OCI-LY1 (cell line): ENCODE measurements around the gene COPA.

Source experiments
- H2AFZ ChIP-seq: fragments of 200-600 bp; sonication (generic), shearing (Covaris generic); 2 replicates; pipeline ENCODE4 v1.6.0; 2014; ENCODE audit warnings: antibody characterized with exemption, mild to moderate bottlenecking, low read length
- H3F3A ChIP-seq: fragments of 200-600 bp; sonication (generic), shearing (Covaris generic); 2 replicates; pipeline ENCODE4 v1.6.0; 2014; ENCODE audit warnings: mild to moderate bottlenecking, antibody characterized with exemption, low read length, moderate library complexity; ENCODE audit not compliant: insufficient read depth
- H3K27ac ChIP-seq: fragments of 200-600 bp; sonication (generic); 2 replicates; pipeline ENCODE4 v1.5.1; 2014; ENCODE audit warnings: low read length, mixed run types, mild to moderate bottlenecking, low read depth; ENCODE audit not compliant: poor library complexity, severe bottlenecking
- H3K27me3 ChIP-seq: fragments of 200-600 bp; sonication (generic); 2 replicates; pipeline ENCODE4 v1.6.0; 2014; ENCODE audit warnings: antibody characterized with exemption, mild to moderate bottlenecking, low read length, moderate library complexity; ENCODE audit not compliant: insufficient read depth
- H3K36me3 ChIP-seq: fragments of 200-600 bp; sonication (generic); 2 replicates; pipeline ENCODE4 v1.6.1; 2014; ENCODE audit warnings: mild to moderate bottlenecking, antibody characterized with exemption, low read length, moderate library complexity, mixed read lengths; ENCODE audit not compliant: insufficient read depth
- H3K4me1 ChIP-seq: fragments of 200-600 bp; sonication (generic); 2 replicates; pipeline ENCODE4 v1.5.1; 2014; ENCODE audit warnings: mild to moderate bottlenecking, low read length, moderate library complexity; ENCODE audit not compliant: insufficient read depth, severe bottlenecking
- H3K4me2 ChIP-seq: fragments of 200-600 bp; sonication (generic), shearing (Covaris generic); 2 replicates; pipeline ENCODE4 v1.6.1; 2014; ENCODE audit warnings: low read length
- H3K4me3 ChIP-seq: fragments of 200-600 bp; sonication (generic); 2 replicates; pipeline ENCODE4 v1.5.1; 2014; ENCODE audit warnings: low read length, low read depth, mild to moderate bottlenecking, mixed read lengths; ENCODE audit not compliant: poor library complexity, severe bottlenecking
- H3K79me2 ChIP-seq: fragments of 200-600 bp; shearing (Covaris generic); 2 replicates; pipeline ENCODE4 v1.6.1; 2016; ENCODE audit warnings: mixed run types, low read length, mixed read lengths; ENCODE audit not compliant: insufficient read depth
- H3K9ac ChIP-seq: fragments of 200-600 bp; sonication (generic), shearing (Covaris generic); 2 replicates; pipeline ENCODE4 v1.6.1; 2014; ENCODE audit warnings: mild to moderate bottlenecking, low read length, mixed read lengths
- H3K9me2 ChIP-seq: fragments of 200-600 bp; sonication (generic), shearing (Covaris generic); 2 replicates; pipeline ENCODE4 v1.6.1; 2014; ENCODE audit warnings: low read depth, mild to moderate bottlenecking, low read length, mixed read lengths
- H3K9me3 ChIP-seq: fragments of 200-600 bp; shearing (Covaris generic); 2 replicates; pipeline ENCODE4 v1.6.1; 2014; ENCODE audit warnings: low read length, mixed read lengths
- H4K20me1 ChIP-seq: fragments of 200-600 bp; sonication (generic), shearing (Covaris generic); 2 replicates; pipeline ENCODE4 v1.6.0; 2016; ENCODE audit warnings: mild to moderate bottlenecking, low read length; ENCODE audit not compliant: insufficient read depth
- CTCF ChIP-seq: fragments of 200-600 bp; sonication (generic), shearing (Covaris generic); IDR thresholded peaks from 2 replicates; pipeline ENCODE4 v1.5.1; 2017; ENCODE audit warnings: mild to moderate bottlenecking, antibody characterized with exemption, low read length, moderate library complexity, mixed read lengths
- EZH2 ChIP-seq: fragments of 200-600 bp; sonication (generic), shearing (Covaris generic); IDR thresholded peaks from 2 replicates; pipeline ENCODE4 v1.8.0; 2017; ENCODE audit warnings: borderline replicate concordance, mixed run types, mild to moderate bottlenecking, antibody characterized with exemption, low read length, moderate library complexity, mixed read lengths

COPA gene

GRCh38 chr1:160315359-160315758 is 27.7 kb downstream of the COPA start:
- Histone ChIP-seq H3K9ac (no peak overlapping the region), H4K20me1 (no peaks in the 10 kb centered on the region), H3K4me3 (no peak overlapping the region), H2AFZ (no peak overlapping the region), H3K79me2 (0 out of 2 replicates have a peak, but pooled peaks cover 7% of the 10 kb centered on the region), H3K9me3 (no peaks in the 10 kb centered on the region), H3K4me2 (no peak overlapping the region), H3K36me3 (peaks cover 94% of the 10 kb centered on the region), H3K9me2 (no peaks in the 10 kb centered on the region), H3K27ac (no peak overlapping the region), H3F3A (no peaks in the 10 kb centered on the region), H3K4me1 (no peaks in the 10 kb centered on the region), H3K27me3 (no peaks in the 10 kb centered on the region)
- no peak for TF ChIP-seq CTCF
- TF ChIP-seq EZH2 = no peak

- H4K20me1 ChIP-seq = no peaks in the 10 kb centered on the region
- peaks cover 15% of the 10 kb centered on the region for H3K4me1 ChIP-seq
- no peaks in the 10 kb centered on the region for H3F3A ChIP-seq
- no peaks in the 10 kb centered on the region for H3K27me3 ChIP-seq
- H3K4me3 ChIP-seq = no peak overlapping the region
- no peak for TF ChIP-seq CTCF
- no peak for TF ChIP-seq EZH2
- H3K9me2 ChIP-seq = no peaks in the 10 kb centered on the region
- peaks cover 95% of the 10 kb centered on the region for H3K36me3 ChIP-seq
- no peak overlapping the region for H3K9ac ChIP-seq
- H2AFZ ChIP-seq = no peak overlapping the region
- H3K27ac ChIP-seq = no peak overlapping the region
- H3K9me3 ChIP-seq = no peaks in the 10 kb centered on the region
- H3K79me2 ChIP-seq = no peaks in the 10 kb centered on the region
- H3K4me2 ChIP-seq = no peak overlapping the region
Observed at GRCh38 chr1:160309571-160309970, 33.5 kb downstream of the COPA start.

- Histone ChIP-seq H4K20me1 (no peaks in the 10 kb centered on the region), H3K4me1 (peaks cover 15% of the 10 kb centered on the region), H3K27ac (no peak overlapping the region), H3K79me2 (no peaks in the 10 kb centered on the region), H3K9me2 (no peaks in the 10 kb centered on the region), H2AFZ (no peak overlapping the region), H3K9ac (no peak overlapping the region), H3K36me3 (peaks cover 95% of the 10 kb centered on the region), H3K4me2 (no peak overlapping the region), H3K9me3 (no peaks in the 10 kb centered on the region), H3K4me3 (no peak overlapping the region), H3K27me3 (no peaks in the 10 kb centered on the region), H3F3A (no peaks in the 10 kb centered on the region)
- no peak for TF ChIP-seq CTCF
Observed at GRCh38 chr1:160309185-160309557, 33.9 kb downstream of the COPA start.
